ENCODE results near the gene RND3.

The RND3 gene

GRCh38 chr2:150450765-150451164, 36.7 kb downstream of the RND3 start:
- H3K27ac ChIP-seq = no peak overlapping the region
- no peak for TF ChIP-seq CTCF (conservative IDR thresholded peaks at IDR 0.05)

- no peak overlapping the region for H3K27ac ChIP-seq
- no peak for TF ChIP-seq CTCF (conservative IDR thresholded peaks at IDR 0.05)
Observed at GRCh38 chr2:150449856-150450255, 37.6 kb downstream of the RND3 start.

GRCh38 chr2:150445398-150445797, 42.1 kb downstream of the RND3 start:
- TF ChIP-seq CTCF (conservative IDR thresholded peaks at IDR 0.05) = no peak
- no peak overlapping the region for H3K27ac ChIP-seq

GRCh38 chr2:150442484-150442883, 45.0 kb downstream of the RND3 start:
- TF ChIP-seq CTCF (conservative IDR thresholded peaks at IDR 0.05) = no peak
- H3K27ac ChIP-seq = no peak overlapping the region

- no peak overlapping the region for H3K27ac ChIP-seq
- TF ChIP-seq CTCF (conservative IDR thresholded peaks at IDR 0.05) = no peak
Observed at GRCh38 chr2:150441784-150442183, 45.7 kb downstream of the RND3 start.

GRCh38 chr2:150441226-150441625, 46.2 kb downstream of the RND3 start:
- no peak for TF ChIP-seq CTCF (conservative IDR thresholded peaks at IDR 0.05)
- H3K27ac ChIP-seq = no peak overlapping the region

GRCh38 chr2:150438654-150439053, 48.8 kb downstream of the RND3 start:
- TF ChIP-seq CTCF (conservative IDR thresholded peaks at IDR 0.05) = no peak
- H3K27ac ChIP-seq = no peak overlapping the region

GRCh38 chr2:150438041-150438440, 49.4 kb downstream of the RND3 start:
- H3K27ac ChIP-seq = no peak overlapping the region
- TF ChIP-seq CTCF (conservative IDR thresholded peaks at IDR 0.05) = no peak
